SHP77 (cell line): ENCODE data around the gene SF3B4.
A peak's percentile ranks its signal among the peaks of the same experiment; 100 is the strongest.

Experiments
- DNase-seq, 2 experiments: peaks; one replicate each; lab custom pipeline; 2025; lab: John Stamatoyannopoulos, UW

Gene SF3B4

DNA sequence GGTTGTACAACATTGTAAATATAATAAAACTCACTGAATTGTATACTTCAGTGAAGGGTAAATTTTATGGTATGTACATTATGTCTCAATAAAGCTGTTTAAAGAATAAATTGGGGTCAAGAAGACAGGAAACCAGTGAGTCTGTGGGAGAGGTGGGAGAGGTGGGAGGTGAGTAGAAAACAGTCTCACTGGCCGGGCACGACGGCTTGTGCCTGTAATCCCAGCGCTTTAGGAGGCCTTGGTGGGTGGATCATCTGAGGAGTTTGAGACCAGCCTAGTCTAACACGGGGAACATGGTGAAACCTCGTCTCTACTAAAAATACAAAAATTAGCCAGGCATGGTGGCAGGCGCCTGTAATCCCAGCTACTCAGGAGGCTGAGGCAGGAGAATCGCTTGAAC is 4.9 kb upstream of the SF3B4 start:
- no peak for DNase-seq

DNA sequence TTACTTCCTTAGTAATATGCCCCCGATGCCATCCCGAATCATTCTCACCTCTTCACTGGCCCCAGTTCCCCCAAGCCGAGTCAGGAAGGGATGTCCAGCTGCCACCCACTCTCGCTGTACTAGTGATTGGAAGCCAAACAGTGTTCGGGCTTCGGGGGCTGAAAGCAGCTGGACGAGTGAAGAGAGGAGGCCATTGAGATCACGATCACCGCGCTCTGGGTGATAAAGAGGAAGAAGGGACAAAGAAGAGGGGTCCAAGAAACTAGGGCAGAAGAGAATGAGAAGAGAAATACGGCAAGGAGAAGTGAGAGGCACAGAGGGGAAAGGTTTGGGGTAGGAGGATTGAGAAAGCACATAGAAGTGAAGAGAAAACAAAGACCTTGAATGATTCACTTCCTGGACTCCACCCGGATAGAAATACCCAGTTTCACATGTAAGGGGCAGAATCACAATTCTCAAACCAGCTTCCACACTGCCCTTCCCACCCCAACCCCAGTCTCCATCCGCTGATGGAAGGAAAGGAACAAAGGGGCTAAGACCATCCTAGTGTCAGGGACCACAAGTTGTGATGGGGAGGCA is 3.7 kb upstream of the SF3B4 start:
- DNase-seq: no peak

DNA sequence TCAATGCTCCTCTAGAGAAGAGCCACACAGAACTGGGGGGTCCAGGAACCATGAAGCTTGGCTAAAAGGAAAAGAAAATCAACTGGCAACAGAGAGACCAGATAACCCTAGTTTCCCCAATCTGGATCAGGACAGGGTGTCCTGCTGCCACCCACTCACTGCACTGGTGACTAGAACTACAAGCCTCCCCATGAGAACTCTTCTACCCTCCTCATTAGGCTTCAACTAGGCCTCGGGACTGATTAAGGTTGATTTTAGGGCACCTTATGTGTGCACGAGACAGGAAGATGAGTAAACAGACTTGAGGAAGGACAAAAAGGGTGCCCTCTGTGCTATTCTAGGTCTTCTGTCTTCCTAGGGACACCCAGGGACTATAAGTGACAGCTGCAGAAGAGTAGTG is 2.3 kb upstream of the SF3B4 start:
- no peak for DNase-seq

DNA sequence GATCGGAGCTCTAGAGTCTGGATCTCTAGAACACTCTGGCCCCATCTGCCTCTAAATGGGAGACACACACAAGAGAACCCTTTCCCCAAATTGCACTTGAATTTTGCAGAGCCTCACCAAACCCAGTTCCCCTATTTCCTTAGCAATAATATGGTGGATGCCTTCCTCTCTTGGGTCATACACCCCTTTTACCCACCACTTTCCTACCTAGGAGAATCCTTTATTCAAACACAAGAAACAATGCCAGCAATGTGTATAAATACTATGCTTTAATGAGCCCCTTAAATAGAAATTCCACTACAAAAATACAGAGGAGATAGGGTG is 760 bp upstream of the SF3B4 start:
- DNase-seq: no peak

DNA sequence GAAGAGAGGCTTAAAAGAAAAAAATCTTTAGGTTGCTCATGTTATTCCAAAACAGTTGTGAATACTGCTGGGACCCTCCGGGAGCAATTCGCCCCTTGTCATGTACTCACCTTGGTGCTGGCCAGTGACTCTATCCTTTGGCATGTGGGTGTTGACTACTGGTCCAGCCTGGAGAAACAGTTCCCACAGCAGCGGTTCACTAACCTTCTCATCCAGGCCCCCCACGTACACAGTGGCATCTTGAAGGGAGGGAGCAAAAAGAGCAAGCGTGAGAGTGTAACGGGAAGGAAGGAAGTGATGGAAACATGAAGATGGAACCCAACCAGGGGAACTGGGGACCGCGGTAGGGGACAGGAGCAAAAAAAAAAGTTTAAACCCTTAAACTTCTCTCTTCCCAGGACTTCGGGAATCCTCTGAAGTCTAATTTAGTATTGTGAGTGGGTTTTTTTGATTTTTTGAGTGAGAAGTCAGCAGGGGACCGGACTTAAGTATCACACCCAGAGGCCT is 494 bp downstream of the SF3B4 start:
- DNase-seq: no peak

DNA sequence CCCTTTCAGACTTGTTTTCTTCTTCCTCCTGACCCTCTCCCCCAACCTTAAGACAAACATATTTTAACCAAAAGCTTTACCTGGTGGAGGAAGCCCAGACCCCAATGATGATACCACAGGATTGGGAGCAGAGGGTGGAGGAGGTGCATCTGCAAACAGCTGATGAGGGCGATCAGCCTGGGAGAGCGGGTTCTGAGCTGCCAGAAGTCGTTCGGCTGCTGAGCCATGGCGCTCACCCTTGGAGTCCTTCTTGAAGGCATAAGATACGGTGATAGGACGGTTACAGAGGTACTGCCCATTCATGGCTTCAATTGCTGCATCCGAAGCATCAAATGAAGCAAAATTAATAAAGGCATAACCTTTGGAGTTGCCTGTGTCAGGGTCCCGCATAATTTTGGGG is 1.3 kb downstream of the SF3B4 start:
- no peak for DNase-seq

DNA sequence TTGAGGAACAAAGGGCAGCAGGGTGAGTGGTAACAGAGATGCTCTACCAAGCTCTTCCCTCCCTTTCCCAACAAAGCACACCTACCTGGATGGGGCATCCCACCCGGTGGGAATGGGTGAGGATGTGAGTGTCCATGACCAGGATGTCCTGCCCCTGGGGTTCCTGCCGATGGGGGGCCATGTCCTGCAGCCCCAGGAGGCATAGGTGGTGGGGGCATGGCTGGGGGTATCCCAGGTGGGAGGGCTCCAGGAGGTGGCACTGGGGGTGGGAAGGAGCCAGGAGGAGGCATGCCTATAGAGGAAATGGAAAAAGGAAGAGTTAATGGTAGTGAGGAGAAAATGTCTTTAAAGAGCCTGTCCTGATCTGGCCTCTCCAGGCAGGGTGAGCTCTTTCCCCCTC is 1.9 kb downstream of the SF3B4 start:
- DNase-seq: no peak

DNA sequence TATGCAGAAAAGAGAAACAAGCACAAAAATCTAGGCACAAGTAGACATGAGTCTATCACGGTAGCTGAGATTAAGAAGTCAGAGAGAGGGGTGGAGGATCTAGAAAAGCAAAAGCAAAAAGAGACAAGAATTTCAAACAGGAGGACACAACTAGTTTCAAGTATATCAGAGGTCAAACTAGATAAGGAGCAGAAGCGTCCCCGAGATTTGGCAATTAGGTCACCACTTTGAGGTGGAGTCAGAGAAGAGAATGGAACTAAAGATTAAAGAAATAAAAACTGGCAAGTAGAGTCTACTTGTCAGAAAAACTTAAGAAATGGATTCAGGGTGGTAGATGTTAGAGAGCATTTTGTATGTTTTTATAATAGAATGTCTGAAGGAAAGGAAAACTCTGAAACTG is 2.3 kb downstream of the SF3B4 start:
- DNase-seq: no peak

DNA sequence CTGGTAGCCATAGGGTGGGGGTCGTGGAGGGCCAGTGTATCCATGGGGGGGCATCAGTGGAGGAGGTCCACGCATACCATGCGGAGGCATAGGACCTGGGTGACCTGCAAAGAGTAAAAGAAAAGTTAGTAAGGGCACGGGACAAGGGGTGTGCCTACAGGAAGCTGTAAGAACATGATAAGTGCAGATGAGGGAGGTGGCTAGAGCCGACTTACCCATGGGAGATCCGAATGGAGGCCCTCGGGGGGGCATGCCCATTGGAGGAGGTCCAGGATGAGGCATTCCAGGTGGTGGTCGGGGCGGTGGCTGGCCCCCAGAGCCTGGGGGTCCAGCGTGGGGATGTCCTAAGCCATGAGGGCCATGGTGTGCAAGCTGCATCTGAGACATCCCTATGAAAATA is 4.0 kb downstream of the SF3B4 start:
- DNase-seq: no peak

DNA sequence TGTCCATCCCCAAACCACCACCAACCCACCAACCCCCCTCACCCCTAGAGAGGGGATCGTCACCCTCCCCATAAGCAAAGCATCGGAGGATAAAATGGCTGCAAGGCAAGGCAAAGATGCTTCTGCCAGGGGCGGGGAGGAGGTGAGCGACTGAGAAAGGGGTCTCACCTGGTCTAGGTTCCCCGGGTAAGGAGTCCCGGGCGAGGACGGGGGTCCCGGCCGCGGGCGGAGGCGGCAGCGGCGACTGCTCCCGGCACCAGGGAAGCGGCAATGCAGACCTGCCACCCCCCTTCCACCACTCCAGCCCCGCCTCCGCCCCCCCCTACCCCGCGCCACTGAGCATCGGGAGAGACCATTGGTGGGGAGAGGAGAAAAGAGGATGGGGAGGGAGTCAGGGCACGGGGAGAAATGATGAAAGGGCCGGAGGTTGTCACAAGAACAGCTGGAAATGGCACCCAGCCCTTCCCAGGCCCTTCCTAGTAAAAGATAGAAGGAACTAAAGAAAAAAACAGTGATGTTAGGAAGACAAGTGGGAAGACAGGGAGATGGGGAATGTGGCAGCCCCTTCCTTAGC is 9.9 kb downstream of the SF3B4 start, which contains the start of gene SV2A:
SV2A (minus strand) TSS at position 274 of the 574 bp plus-strand sequence. CDS start 4,004 bp downstream, outside the sequence.
- peak; percentile 88 to 90 for DNase-seq

DNA sequence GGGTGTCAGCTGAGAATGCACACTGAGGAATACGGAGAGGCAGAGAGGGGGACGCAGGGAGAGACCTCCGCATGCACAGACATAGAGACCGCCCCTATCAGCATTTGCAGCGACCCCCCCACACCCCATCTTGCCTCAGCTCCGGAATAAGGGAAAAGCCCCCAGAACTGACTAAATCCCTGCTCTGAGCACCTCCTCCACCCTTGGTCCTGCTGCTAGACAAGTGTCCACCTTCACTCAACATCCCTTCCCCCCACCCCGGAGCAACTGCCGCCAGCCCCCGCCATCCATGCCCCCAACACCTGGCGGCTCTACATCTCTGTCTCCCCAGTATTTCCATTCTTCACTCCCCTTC is 10.7 kb downstream of the SF3B4 start:
- no peak for DNase-seq

DNA sequence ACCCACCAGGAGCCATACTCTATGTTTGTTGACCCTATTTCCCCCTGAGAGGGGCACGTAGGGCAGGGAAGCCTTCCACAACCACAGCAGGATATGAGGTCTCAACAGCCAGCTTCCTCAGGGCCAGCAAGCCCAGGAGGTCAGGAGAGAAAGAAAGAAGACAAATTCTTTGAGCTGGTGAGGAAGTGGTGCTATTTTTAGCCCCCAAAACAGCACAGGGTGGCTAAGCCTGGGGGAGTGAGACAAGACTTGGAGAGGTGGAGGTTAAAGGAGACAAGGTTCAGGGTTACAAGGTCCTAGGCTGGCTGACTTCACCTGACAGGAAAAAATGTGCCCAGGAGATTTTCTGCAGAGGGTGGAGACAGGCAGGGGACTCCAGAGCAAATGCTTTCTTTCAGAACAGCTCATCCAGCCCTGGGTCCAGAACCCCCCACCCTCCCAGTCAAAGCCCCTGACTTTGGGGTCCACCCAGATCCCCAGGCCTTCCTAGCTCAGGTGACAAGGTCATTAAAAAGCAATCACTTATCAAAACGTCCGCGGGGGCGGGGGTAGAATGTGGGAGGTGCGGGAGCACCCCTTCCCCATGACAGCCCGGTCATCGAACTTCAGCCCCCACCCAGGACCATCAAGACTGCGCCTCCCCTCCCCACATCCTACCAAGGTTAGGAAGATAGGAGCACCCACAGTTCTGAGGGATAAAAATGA is 11.3 kb downstream of the SF3B4 start:
- no peak for DNase-seq

DNA sequence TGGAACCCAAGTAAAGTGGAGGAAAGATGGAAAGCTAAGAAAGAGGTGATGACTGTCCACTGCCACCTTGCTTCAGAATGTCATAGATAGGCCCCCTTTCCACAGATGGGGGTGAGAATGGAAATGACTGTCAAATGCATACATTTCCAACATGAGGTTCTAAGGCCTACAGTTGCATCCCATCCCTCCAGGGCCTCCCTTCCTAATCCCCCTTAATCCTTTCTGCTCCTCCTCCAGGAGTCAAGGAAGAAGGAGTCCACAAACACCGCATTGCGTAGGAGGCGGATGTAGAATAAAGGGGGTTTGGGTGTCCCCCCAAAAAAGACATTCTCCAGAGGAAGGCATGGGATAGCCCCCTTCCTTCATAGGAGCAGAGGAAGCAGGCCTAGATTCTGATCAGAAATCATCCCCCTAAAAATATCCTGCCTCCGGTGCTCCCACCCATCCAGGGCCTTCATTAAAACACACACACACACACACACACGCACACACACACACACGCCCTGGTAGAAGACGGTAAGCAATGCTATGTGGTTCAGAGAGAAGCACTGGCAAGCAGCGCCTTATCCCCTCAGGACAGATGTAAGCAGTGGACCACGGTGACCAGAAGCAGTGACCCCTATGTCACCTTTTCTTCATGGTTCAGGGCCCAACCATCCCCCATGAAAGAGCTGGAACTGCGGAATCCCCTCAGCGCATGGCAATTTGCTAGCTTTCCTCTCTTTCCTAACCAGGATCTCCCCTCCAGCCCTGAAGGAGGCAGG is 12.0 kb downstream of the SF3B4 start:
- DNase-seq: no peak

DNA sequence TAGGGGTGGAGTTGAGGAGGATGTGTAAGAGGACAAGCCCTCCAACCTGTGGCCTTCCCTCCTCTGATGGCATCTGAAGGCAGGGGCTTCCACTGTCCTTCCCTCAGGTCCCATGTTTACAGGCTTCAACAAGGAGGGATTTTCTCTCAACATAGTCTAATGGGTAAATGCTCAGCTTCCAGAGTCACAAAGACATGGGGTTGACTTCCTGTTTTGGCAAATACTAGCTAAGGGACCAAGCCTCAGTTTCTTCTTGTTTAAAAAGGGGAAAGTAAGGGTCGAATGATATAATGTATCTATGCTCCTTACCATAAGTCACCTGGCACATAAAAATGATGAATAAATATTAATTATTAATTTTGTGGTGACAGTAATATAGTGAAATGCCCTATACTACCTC is 13.1 kb downstream of the SF3B4 start:
- DNase-seq: no peak

DNA sequence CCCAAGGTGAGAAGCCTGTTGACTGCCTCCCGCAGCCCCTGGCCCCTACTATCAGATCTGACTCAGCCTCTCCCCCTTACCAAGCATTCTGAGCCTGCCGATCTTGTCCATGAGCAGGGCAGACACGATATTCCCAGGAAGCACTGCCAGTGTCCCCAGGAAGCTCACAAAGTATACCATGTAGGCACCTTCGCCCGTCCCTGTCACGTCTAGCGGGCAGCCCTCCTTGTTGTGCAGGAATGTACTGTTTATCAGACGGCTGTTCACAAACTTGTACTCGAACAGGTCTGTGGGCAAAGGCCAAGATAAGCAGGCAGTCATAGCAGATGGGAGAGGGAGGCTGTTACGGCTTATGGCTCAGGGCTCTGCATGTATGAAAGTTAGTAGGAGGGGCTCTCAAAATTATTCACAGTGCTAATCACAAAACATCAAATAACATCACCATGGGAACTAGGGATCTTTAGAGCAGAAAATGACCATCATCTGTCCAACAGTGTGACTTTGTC is 21.0 kb downstream of the SF3B4 start:
- no peak for DNase-seq

DNA sequence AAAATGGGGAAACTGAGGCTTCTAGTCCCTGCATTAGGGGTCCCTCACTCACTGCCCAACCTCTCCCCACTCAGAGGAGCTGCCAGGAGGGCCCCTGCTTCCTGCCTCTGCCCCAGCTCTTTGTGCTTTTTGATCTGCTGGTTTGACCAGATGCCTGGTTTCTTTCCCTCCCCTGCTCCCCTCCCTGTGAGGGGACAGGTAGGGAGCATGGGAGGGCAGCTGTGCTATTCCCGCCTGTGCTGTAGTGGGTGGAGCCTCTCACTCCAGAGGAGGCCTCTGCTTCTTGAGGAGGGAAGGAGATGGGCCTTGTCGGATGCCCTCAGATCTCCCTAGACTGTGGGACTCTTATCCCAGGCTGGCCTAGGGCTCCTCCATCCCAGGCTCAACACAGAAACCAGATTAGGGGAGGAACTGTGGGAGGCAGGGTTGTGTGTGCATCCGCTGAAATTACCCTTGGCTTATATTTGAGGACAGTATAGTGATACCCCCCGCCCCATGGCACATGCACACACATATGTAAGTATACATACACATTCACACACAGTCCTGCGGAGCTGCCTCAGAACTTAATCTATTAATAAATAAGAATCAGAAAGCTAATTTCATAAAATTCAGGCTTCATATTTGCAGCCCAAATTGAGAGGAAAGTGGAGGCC is 23.6 kb downstream of the SF3B4 start:
- DNase-seq: no peak

DNA sequence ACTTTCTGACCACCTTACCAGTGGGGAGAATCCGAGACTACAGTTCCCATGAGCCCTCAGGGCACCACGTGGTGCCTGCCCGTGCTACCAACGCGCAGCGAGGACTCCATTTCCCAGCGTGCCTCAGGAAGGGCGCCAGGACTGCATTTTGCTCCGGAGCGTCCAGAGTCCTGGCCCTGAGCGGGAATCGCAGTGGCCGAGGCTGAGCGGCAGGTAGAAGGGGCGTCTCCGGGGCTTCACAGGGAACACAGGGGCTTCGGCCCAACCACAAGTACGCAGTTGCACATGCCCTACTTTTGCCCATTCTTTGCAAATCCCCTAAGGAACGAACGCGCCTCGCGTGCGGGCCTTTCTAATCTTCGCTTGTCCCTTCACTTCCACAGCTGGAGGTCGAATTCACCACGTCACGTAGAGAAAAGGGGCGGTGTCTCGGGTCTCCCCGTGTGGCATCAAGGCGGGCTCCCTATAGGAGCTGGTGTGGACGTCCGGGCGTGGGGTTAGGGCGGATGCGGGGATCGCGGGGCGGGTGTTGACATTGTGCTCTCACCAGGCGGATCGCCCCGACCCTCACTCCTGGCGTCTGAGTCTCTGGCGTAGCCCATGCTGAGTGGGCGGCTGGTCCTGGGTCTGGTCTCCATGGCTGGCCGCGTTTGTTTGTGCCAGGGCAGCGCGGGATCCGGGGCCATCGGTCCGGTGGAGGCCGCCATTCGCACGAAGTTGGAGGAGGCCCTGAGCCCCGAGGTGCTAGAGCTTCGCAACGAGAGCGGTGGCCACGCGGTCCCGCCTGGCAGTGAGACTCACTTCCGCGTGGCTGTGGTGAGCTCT is 27.9 kb downstream of the SF3B4 start, which contains the start of gene BOLA1:
BOLA1 (plus strand) TSS at position 109 of the 825 bp plus-strand sequence; CDS start at position 601, 492 bp downstream.
- peak; percentile 99 to 100 for DNase-seq

DNA sequence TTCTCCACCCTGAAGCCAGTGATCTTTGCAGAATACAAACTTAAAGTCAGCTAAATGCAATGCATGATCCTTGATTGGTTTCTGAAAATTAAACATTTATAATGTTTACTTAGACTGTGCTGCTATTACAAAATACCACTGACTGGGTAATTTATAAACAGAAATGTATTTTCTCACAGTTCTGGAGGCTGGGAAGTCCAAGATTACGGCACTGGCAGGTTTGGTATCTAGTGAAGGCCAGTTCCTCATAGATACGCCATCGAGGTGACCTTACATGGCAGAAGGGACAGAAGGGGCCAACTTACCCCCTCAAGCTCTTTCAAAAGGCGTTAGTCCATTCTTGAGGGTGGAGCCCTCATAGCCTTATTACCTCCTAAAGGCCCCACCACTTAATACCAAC is 31.0 kb downstream of the SF3B4 start:
- no peak for DNase-seq

DNA sequence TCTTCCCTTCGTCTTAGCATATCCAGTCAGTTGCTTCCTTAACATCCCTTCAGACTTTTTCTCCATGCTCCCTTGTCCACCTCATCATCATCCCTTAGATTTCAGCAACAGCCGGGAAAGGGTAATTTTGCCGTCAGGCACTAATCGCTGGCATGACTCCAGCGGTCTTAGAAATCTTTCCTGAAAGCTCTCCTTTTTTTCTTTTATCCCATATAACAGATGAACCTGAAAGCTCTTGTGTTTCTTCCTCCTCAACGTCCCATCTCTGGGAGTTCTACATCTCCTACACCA is 38.7 kb downstream of the SF3B4 start:
- DNase-seq: no peak

DNA sequence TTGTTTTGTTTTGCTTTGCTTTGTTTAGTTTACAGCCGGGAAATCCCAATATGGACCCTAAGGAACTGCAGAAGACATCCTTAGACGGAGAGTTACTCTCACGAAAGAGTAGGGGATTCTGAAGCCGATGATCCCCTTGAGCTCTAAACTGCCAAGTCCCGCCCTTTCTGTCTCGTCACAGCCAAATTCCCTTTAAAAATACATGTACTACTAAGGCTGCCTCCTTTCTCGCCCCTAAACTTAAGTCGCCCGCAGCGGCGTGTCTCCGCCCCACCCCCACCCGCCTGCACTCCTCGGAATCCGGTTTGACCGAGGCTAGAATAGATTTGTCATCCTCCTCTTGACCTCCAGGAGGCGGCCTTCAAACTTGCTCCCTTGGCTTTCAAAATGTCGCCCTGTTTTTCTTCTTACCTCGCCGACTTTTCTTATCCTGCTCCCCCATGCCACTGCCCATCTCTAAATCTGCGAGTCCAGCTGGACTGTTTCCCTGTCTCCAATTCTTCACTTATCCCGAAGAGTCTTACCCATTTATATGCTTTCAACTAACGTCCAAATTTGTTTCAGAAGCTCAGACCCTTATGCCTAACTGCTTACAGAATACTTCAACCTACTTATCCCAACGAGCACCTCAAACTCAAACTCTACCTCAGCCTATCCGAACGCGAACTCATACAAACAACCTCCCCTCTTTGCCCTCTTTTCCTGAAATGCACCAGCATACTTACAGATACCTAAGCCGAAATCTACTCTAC is 39.2 kb downstream of the SF3B4 start:
- peak; percentile 96 to 98 for DNase-seq
